OCI-LY1 (cell line): ENCODE data around the gene SP140.

ENCODE experiments used
- H2AFZ ChIP-seq: fragments of 200-600 bp; sonication (generic), shearing (Covaris generic); 2 replicates; pipeline ENCODE4 v1.6.0; 2014; ENCODE audit warnings: antibody characterized with exemption, mild to moderate bottlenecking, low read length
- H3F3A ChIP-seq: fragments of 200-600 bp; sonication (generic), shearing (Covaris generic); 2 replicates; pipeline ENCODE4 v1.6.0; 2014; ENCODE audit warnings: mild to moderate bottlenecking, antibody characterized with exemption, low read length, moderate library complexity; ENCODE audit not compliant: insufficient read depth
- H3K27ac ChIP-seq: fragments of 200-600 bp; sonication (generic); 2 replicates; pipeline ENCODE4 v1.5.1; 2014; ENCODE audit warnings: low read length, mixed run types, mild to moderate bottlenecking, low read depth; ENCODE audit not compliant: poor library complexity, severe bottlenecking
- H3K27me3 ChIP-seq: fragments of 200-600 bp; sonication (generic); 2 replicates; pipeline ENCODE4 v1.6.0; 2014; ENCODE audit warnings: antibody characterized with exemption, mild to moderate bottlenecking, low read length, moderate library complexity; ENCODE audit not compliant: insufficient read depth
- H3K36me3 ChIP-seq: fragments of 200-600 bp; sonication (generic); 2 replicates; pipeline ENCODE4 v1.6.1; 2014; ENCODE audit warnings: mild to moderate bottlenecking, antibody characterized with exemption, low read length, moderate library complexity, mixed read lengths; ENCODE audit not compliant: insufficient read depth
- H3K4me1 ChIP-seq: fragments of 200-600 bp; sonication (generic); 2 replicates; pipeline ENCODE4 v1.5.1; 2014; ENCODE audit warnings: mild to moderate bottlenecking, low read length, moderate library complexity; ENCODE audit not compliant: insufficient read depth, severe bottlenecking
- H3K4me2 ChIP-seq: fragments of 200-600 bp; sonication (generic), shearing (Covaris generic); 2 replicates; pipeline ENCODE4 v1.6.1; 2014; ENCODE audit warnings: low read length
- H3K4me3 ChIP-seq: fragments of 200-600 bp; sonication (generic); 2 replicates; pipeline ENCODE4 v1.5.1; 2014; ENCODE audit warnings: low read length, low read depth, mild to moderate bottlenecking, mixed read lengths; ENCODE audit not compliant: poor library complexity, severe bottlenecking
- H3K79me2 ChIP-seq: fragments of 200-600 bp; shearing (Covaris generic); 2 replicates; pipeline ENCODE4 v1.6.1; 2016; ENCODE audit warnings: mixed run types, low read length, mixed read lengths; ENCODE audit not compliant: insufficient read depth
- H3K9ac ChIP-seq: fragments of 200-600 bp; sonication (generic), shearing (Covaris generic); 2 replicates; pipeline ENCODE4 v1.6.1; 2014; ENCODE audit warnings: mild to moderate bottlenecking, low read length, mixed read lengths
- H3K9me2 ChIP-seq: fragments of 200-600 bp; sonication (generic), shearing (Covaris generic); 2 replicates; pipeline ENCODE4 v1.6.1; 2014; ENCODE audit warnings: low read depth, mild to moderate bottlenecking, low read length, mixed read lengths
- H3K9me3 ChIP-seq: fragments of 200-600 bp; shearing (Covaris generic); 2 replicates; pipeline ENCODE4 v1.6.1; 2014; ENCODE audit warnings: low read length, mixed read lengths
- H4K20me1 ChIP-seq: fragments of 200-600 bp; sonication (generic), shearing (Covaris generic); 2 replicates; pipeline ENCODE4 v1.6.0; 2016; ENCODE audit warnings: mild to moderate bottlenecking, low read length; ENCODE audit not compliant: insufficient read depth
- CTCF ChIP-seq: fragments of 200-600 bp; sonication (generic), shearing (Covaris generic); IDR thresholded peaks from 2 replicates; pipeline ENCODE4 v1.5.1; 2017; ENCODE audit warnings: mild to moderate bottlenecking, antibody characterized with exemption, low read length, moderate library complexity, mixed read lengths
- EZH2 ChIP-seq: fragments of 200-600 bp; sonication (generic), shearing (Covaris generic); IDR thresholded peaks from 2 replicates; pipeline ENCODE4 v1.8.0; 2017; ENCODE audit warnings: borderline replicate concordance, mixed run types, mild to moderate bottlenecking, antibody characterized with exemption, low read length, moderate library complexity, mixed read lengths

The SP140 gene

GRCh38 chr2:230216489-230216888, 9.0 kb upstream of the SP140 start:
- H3K27ac ChIP-seq, result no peak overlapping the region
- no peak overlapping the region for H2AFZ ChIP-seq
- no peaks in the 10 kb centered on the region for H3F3A ChIP-seq
- peaks cover 35% of the 10 kb centered on the region for H3K4me1 ChIP-seq
- H3K36me3 ChIP-seq, result peaks cover 68% of the 10 kb centered on the region
- no peaks in the 10 kb centered on the region for H3K27me3 ChIP-seq
- H3K9me2 ChIP-seq, result no peaks in the 10 kb centered on the region
- TF ChIP-seq CTCF (no peak), EZH2 (no peak)
- H3K9ac ChIP-seq, result no peak overlapping the region
- no peaks in the 10 kb centered on the region for H4K20me1 ChIP-seq
- H3K79me2 ChIP-seq, result peaks cover 22% of the 10 kb centered on the region
- H3K9me3 ChIP-seq, result no peaks in the 10 kb centered on the region
- H3K4me3 ChIP-seq, result no peak overlapping the region
- no peak overlapping the region for H3K4me2 ChIP-seq

GRCh38 chr2:230217424-230217823, 8.1 kb upstream of the SP140 start:
- Histone ChIP-seq H3K36me3 (peaks cover 58% of the 10 kb centered on the region), H3K9me2 (no peaks in the 10 kb centered on the region), H3K4me3 (peak overlapping the region; percentile 81), H2AFZ (no peak overlapping the region), H3K9ac (no peak overlapping the region; the same call in 1 of the 2 replicates), H3K9me3 (no peaks in the 10 kb centered on the region), H3K4me1 (peaks cover 45% of the 10 kb centered on the region), H3K79me2 (peaks cover 22% of the 10 kb centered on the region), H3K4me2 (peak overlapping the region; percentile 84), H3K27ac (peak overlapping the region; percentile 85), H3F3A (no peaks in the 10 kb centered on the region), H4K20me1 (no peaks in the 10 kb centered on the region), H3K27me3 (no peaks in the 10 kb centered on the region)
- no peak for TF ChIP-seq EZH2
- no peak for TF ChIP-seq CTCF

GRCh38 chr2:230218421-230218820, 7.1 kb upstream of the SP140 start:
- peak overlapping the region; percentile 84 for H3K4me2 ChIP-seq

More at GRCh38 chr2:230218421-230218820, 7.1 kb upstream of the SP140 start:
- peaks cover 22% of the 10 kb centered on the region for H3K79me2 ChIP-seq
- peak overlapping the region; percentile 85 for H3K27ac ChIP-seq
- H3K9me2 ChIP-seq, result no peaks in the 10 kb centered on the region
- H3K9ac ChIP-seq, result peak overlapping the region; percentile 83
- TF ChIP-seq CTCF (no peak), EZH2 (no peak)
- H3K4me3 ChIP-seq, result peak overlapping the region; percentile 81
- no peaks in the 10 kb centered on the region for H3K9me3 ChIP-seq
- no peaks in the 10 kb centered on the region for H4K20me1 ChIP-seq
- no peaks in the 10 kb centered on the region for H3K27me3 ChIP-seq
- no peak overlapping the region for H2AFZ ChIP-seq
- H3F3A ChIP-seq, result no peaks in the 10 kb centered on the region
- H3K36me3 ChIP-seq, result peaks cover 48% of the 10 kb centered on the region
- H3K4me1 ChIP-seq, result peaks cover 53% of the 10 kb centered on the region
